IMR-90 (cell line): ENCODE measurements around the gene CYP24A1. TPM values are rescaled to one million over a fixed set of nuclear protein-coding genes. Genes with fewer than 3 reads are reported as not detected.

ENCODE experiments used
- ATAC-seq: fragments of 200-7000 bp; cut with Tn5 transposase; 2 replicates; pipeline ENCODE4 v1.9.1; 2020; ENCODE audit warnings: low read depth, mild to moderate bottlenecking, moderate library complexity
- BruUV-seq: library from RNA; stranded (reverse); fragments of 400-500 nt; replicated peaks from 2 replicates; lab custom pipeline; 2021; lab: Mats Ljungman, UMichigan
- CTCF ChIA-PET: fragments of 300-600 bp; formaldehyde crosslinking; extraction: SDS; loops from one replicate; lab custom pipeline; 2021; ENCODE audit warnings: antibody characterized with exemption; lab: Yijun Ruan, JAX
- POLR2A ChIA-PET: fragments of 300-600 bp; sonication (Branson Sonifier 250); formaldehyde crosslinking; loops from one replicate; lab custom pipeline; 2022; ENCODE audit warnings: antibody characterized with exemption; ENCODE audit not compliant: unreplicated experiment; lab: Charles Lee
- DNase-seq: peaks from one replicate; pipeline ENCODE4 v3.0.0; 2013
- H2AFZ ChIP-seq: replicated peaks from 2 replicates; pipeline ENCODE3; 2013; ENCODE audit warnings: low read length, mild to moderate bottlenecking; ENCODE audit not compliant: poor library complexity
- H2AK5ac ChIP-seq: 2 replicates; pipeline ENCODE4 v1.6.1; 2013; ENCODE audit warnings: low read depth, low read length, inconsistent platforms
- H2AK9ac ChIP-seq: replicated peaks from 2 replicates; pipeline ENCODE3; 2013; ENCODE audit warnings: mild to moderate bottlenecking, low read depth, low read length, moderate library complexity; ENCODE audit not compliant: poor library complexity
- H2BK120ac ChIP-seq: 2 replicates; pipeline ENCODE4 v1.6.1; 2013; ENCODE audit warnings: low read depth, low read length, inconsistent platforms
- H2BK15ac ChIP-seq: 3 replicates; pipeline ENCODE4 v1.6.1; 2013; ENCODE audit warnings: low read depth, low read length, inconsistent platforms
- H2BK20ac ChIP-seq: 2 replicates; pipeline ENCODE4 v1.6.1; 2013; ENCODE audit warnings: low read depth, mild to moderate bottlenecking, inconsistent platforms, low read length, moderate library complexity
- H2BK5ac ChIP-seq: 2 replicates; pipeline ENCODE4 v1.6.1; 2013; ENCODE audit warnings: mild to moderate bottlenecking, low read depth, low read length, inconsistent platforms; ENCODE audit not compliant: poor library complexity, severe bottlenecking
- H3K14ac ChIP-seq: replicated peaks from 2 replicates; pipeline ENCODE4 v1.6.1; 2013; ENCODE audit warnings: low read depth, low read length, inconsistent platforms
- H3K18ac ChIP-seq: 2 replicates; pipeline ENCODE4 v1.6.1; 2013; ENCODE audit warnings: low read depth, low read length, control low read depth
- H3K23ac ChIP-seq: 2 replicates; pipeline ENCODE4 v1.6.1; 2013; ENCODE audit warnings: low read depth, low read length, inconsistent platforms
- H3K27ac ChIP-seq: 2 replicates; pipeline ENCODE4 v1.5.1; 2013; ENCODE audit warnings: mild to moderate bottlenecking, control low read depth, low read length; ENCODE audit not compliant: insufficient read depth
- H3K27me3 ChIP-seq: 2 replicates; pipeline ENCODE4 v1.6.1; 2013; ENCODE audit warnings: low read length; ENCODE audit not compliant: control insufficient read depth, insufficient read depth
- H3K36me3 ChIP-seq: 2 replicates; pipeline ENCODE4 v1.6.1; 2013; ENCODE audit warnings: low read length, mixed read lengths; ENCODE audit not compliant: control insufficient read depth, insufficient read depth
- H3K4ac ChIP-seq: 2 replicates; pipeline ENCODE4 v1.6.1; 2013; ENCODE audit warnings: low read depth, low read length, inconsistent platforms
- H3K4me1 ChIP-seq: 2 replicates; pipeline ENCODE4 v1.6.1; 2013; ENCODE audit warnings: low read length, mixed read lengths; ENCODE audit not compliant: control insufficient read depth, insufficient read depth
- H3K4me2 ChIP-seq: 2 replicates; pipeline ENCODE4 v1.6.1; 2013; ENCODE audit warnings: low read depth, mild to moderate bottlenecking, control low read depth, low read length, moderate library complexity
- H3K4me3 ChIP-seq: 2 replicates; pipeline ENCODE4 v1.5.1; 2013; ENCODE audit warnings: low read depth, mild to moderate bottlenecking, control low read depth, low read length, moderate library complexity; ENCODE audit not compliant: insufficient read depth
- H3K56ac ChIP-seq: 2 replicates; pipeline ENCODE4 v1.6.1; 2013; ENCODE audit warnings: low read length, inconsistent platforms; ENCODE audit not compliant: insufficient read depth; ENCODE audit errors: extremely low read depth
- H3K79me1 ChIP-seq, 2 experiments: 2 replicates each; pipeline ENCODE4 v1.6.1; 2013; ENCODE audit warnings: low read length in 2 of 2, inconsistent platforms in 1 of 2, low read depth in 1 of 2
- H3K9ac ChIP-seq: 2 replicates; pipeline ENCODE4 v1.6.1; 2013; ENCODE audit warnings: low read depth, low read length, control low read depth
- H3K9me1 ChIP-seq: 2 replicates; pipeline ENCODE4 v1.6.1; 2013; ENCODE audit warnings: low read length, inconsistent platforms; ENCODE audit not compliant: insufficient read depth
- H3K9me3 ChIP-seq: 2 replicates; pipeline ENCODE4 v1.6.1; 2013; ENCODE audit warnings: low read length; ENCODE audit not compliant: control insufficient read depth, insufficient read depth
- H4K20me1 ChIP-seq: 2 replicates; pipeline ENCODE4 v1.6.1; 2013; ENCODE audit warnings: low read length, inconsistent platforms; ENCODE audit not compliant: insufficient read depth
- H4K5ac ChIP-seq: 2 replicates; pipeline ENCODE4 v1.6.1; 2013; ENCODE audit warnings: mild to moderate bottlenecking, low read depth, low read length, control low read depth
- H4K8ac ChIP-seq, 2 experiments: 2 replicates each; pipeline ENCODE4 v1.6.1; 2013; ENCODE audit warnings: low read depth in 2 of 2, low read length in 2 of 2, control low read depth in 1 of 2, inconsistent platforms in 1 of 2
- H4K91ac ChIP-seq: 2 replicates; pipeline ENCODE4 v1.6.1; 2013; ENCODE audit warnings: low read depth, low read length, inconsistent platforms; ENCODE audit not compliant: insufficient read depth
- BHLHE40 ChIP-seq: fragments of 150-350 bp; IDR thresholded peaks from 2 replicates; pipeline ENCODE4 v1.6.1; 2016; ENCODE audit warnings: mild to moderate bottlenecking, low read depth, low read length
- CEBPB ChIP-seq: IDR thresholded peaks from 2 replicates; pipeline ENCODE4 v1.6.1; 2012; ENCODE audit warnings: low read depth, low read length, improper control_type of control experiment
- MAZ ChIP-seq: IDR thresholded peaks from 2 replicates; pipeline ENCODE4 v1.6.1; 2012; ENCODE audit warnings: low read depth, mild to moderate bottlenecking, low read length, improper control_type of control experiment, moderate library complexity, borderline replicate concordance
- MXI1 ChIP-seq: IDR thresholded peaks from 2 replicates; pipeline ENCODE4 v1.6.1; 2012; ENCODE audit warnings: low read depth, mild to moderate bottlenecking, low read length, moderate library complexity, borderline replicate concordance
- RCOR1 ChIP-seq: IDR thresholded peaks from 2 replicates; pipeline ENCODE4 v1.6.1; 2012; ENCODE audit warnings: mild to moderate bottlenecking, low read length, improper control_type of control experiment; ENCODE audit not compliant: insufficient replicate concordance
- RFX5 ChIP-seq: IDR thresholded peaks from 2 replicates; pipeline ENCODE4 v1.8.0; 2012; ENCODE audit warnings: low read depth, mild to moderate bottlenecking, low read length, moderate library complexity
- WGBS, 2 experiments: methylation state at CpG; one replicate each; pipeline versions ENCODE4 v1.1.5 to v1.1.7; 2013; ENCODE audit warnings: missing lambda C conversion rate in 2 of 2; ENCODE audit not compliant: insufficient read length in 1 of 2; ENCODE audit errors: extremely low coverage in 2 of 2; 5-methylcytosine and 5-hydroxymethylcytosine counted together
- dilution Hi-C: fragments of 300-500 bp; cut with HindIII; formaldehyde crosslinking; loops from one replicate; pipeline ENCODE4 v1.14.3; 2018; ENCODE audit warnings: low sequenced_read_pairs; ENCODE audit not compliant: unreplicated experiment
- in situ Hi-C: fragments of 300-500 bp; cut with MboI; formaldehyde crosslinking; loops from 3 replicates; pipeline ENCODE4 v1.14.3; 2019; ENCODE audit warnings: low sequenced_read_pairs, inconsistent platforms, mixed read lengths
- intact Hi-C: fragments of 100-400 bp; cut with micrococcal nuclease; formaldehyde crosslinking; loops from 2 replicates; pipeline ENCODE4 v1.10.0; 2022
- polyA plus RNA-seq, 3 experiments: library from polyadenylated mRNA; depleted of rRNA; stranded (reverse); fragments of >200 nt; gene quantifications; 2 replicates each; pipeline ENCODE4 v1.2.3, GENCODE V29; 2012; ENCODE audit warnings: low replicate concordance in 1 of 3
- total RNA-seq: library from RNA; depleted of rRNA; stranded (reverse); fragments of >200 nt; gene quantifications from 2 replicates; pipeline ENCODE4 v1.2.3, GENCODE V29; 2012

CYP24A1 gene
- total and polyA plus RNA-seq, 2 of the 4 experiments (the other 2 are of a cell fraction) = not detected

- Histone ChIP-seq H4K5ac (no peak overlapping the region), H3K27me3 (peaks cover 56% of the 10 kb centered on the region), H3K4me1 (no peaks in the 10 kb centered on the region; the same call in 1 of the 2 replicates), H3K4ac (no peak overlapping the region), H3K56ac (no peak overlapping the region), H3K27ac (no peak overlapping the region), H3K4me3 (no peak overlapping the region), H4K20me1 (no peaks in the 10 kb centered on the region), H3K9me1 (no peaks in the 10 kb centered on the region), H2BK5ac (no peak overlapping the region), H3K9ac (no peak overlapping the region), H2BK15ac (no peak overlapping the region), H2AFZ (no peak overlapping the region), H3K79me1 (no peaks in the 10 kb centered on the region), H3K9me3 (no peaks in the 10 kb centered on the region), H3K14ac (no peak overlapping the region), H3K36me3 (no peaks in the 10 kb centered on the region), H2BK120ac (no peak overlapping the region), H4K91ac (no peak overlapping the region), H4K8ac (no peak overlapping the region), H2AK5ac (no peak overlapping the region), H2AK9ac (no peak overlapping the region), H3K18ac (no peak overlapping the region), H3K4me2 (no peak overlapping the region), H2BK20ac (no peak overlapping the region), H3K23ac (no peak overlapping the region)
- TF ChIP-seq RCOR1 (no peak), BHLHE40 (no peak), CEBPB (no peak), MXI1 (no peak), MAZ (no peak), RFX5 (no peak)
- POLR2A ChIA-PET = no interaction called here
- CTCF ChIA-PET = interaction anchor here (1.0 to 1.4 kb wide), 2 partner anchors 10 to 65 kb away, joined by 3 to 6 read pairs; no protein-coding TSS in a partner anchor
- DNase-seq (peak; percentile 23), ATAC-seq (no peak)
- BruUV-seq = no TSS peak
- dilution Hi-C loops = no loop called here
- in situ Hi-C loops = no loop called here
- WGBS, 2 experiments = 44% methylated on average over 5 of the region's 11 CpGs; no CpG with 5 or more reads in 1 of the 2 experiments
- intact Hi-C loops = no loop called here
Observed at GRCh38 chr20:54167909-54168872, 5.6 kb downstream of the CYP24A1 start.
